Testis (tissue), 3 donors: ENCODE results near the gene FRMD4B. TPM values are rescaled to one million over a fixed set of nuclear protein-coding genes. Genes with fewer than 3 reads are reported as not detected.

Source experiments
- DNase-seq: peaks from one replicate; pipeline ENCODE4 v3.0.0-alpha.2; 2019
- H3K27ac ChIP-seq, 2 donors: fragments of 200-600 bp; sonication (generic); one replicate each; pipeline ENCODE4 v1.5.1; 2019
- H3K27me3 ChIP-seq: fragments of 200-600 bp; sonication (generic); one replicate; pipeline ENCODE4 v1.5.1; 2019
- H3K36me3 ChIP-seq: fragments of 200-600 bp; sonication (generic); one replicate; pipeline ENCODE4 v1.5.1; 2017; ENCODE audit warnings: low read depth; ENCODE audit errors: missing control alignments
- H3K4me1 ChIP-seq: fragments of 200-600 bp; sonication (generic); one replicate; pipeline ENCODE4 v1.5.1; 2019
- H3K4me3 ChIP-seq, 2 donors: fragments of 200-600 bp; sonication (generic); one replicate each; pipeline ENCODE4 v1.5.1; 2017 to 2019
- H3K9me3 ChIP-seq: fragments of 200-600 bp; sonication (generic); one replicate; pipeline ENCODE4 v1.5.1; 2017
- POLR2A ChIP-seq: fragments of 450-650 bp; IDR thresholded peaks from one replicate; pipeline ENCODE4 v1.6.1; 2017; ENCODE audit warnings: antibody characterized with exemption, mild to moderate bottlenecking, moderate library complexity
- WGBS, 2 donors: methylation state at CpG; one replicate each; pipeline ENCODE4 v1.1.5; 2018; 5-methylcytosine and 5-hydroxymethylcytosine counted together
- intact Hi-C: fragments of 100-400 bp; cut with DNase I; formaldehyde crosslinking; loops from one replicate; pipeline ENCODE4 v1.15.1; 2023; ENCODE audit warnings: low total_unique reads
- polyA plus RNA-seq: library from polyadenylated mRNA; stranded (reverse); fragments of 350-450 nt; fragmentation: Illumina TruSeq; extraction: RNeasy Lipid Tissue Mini Kit (QIAGEN cat#74804); gene quantifications from one replicate; pipeline ENCODE4 v1.2.3, GENCODE V29; 2014; ENCODE audit warnings: low read depth, low replicate concordance; ENCODE audit not compliant: insufficient read depth
- total RNA-seq, 2 donors: library from RNA; depleted of rRNA; stranded (reverse); fragments of >200 nt; gene quantifications; one replicate each; pipeline ENCODE4 v1.2.3, GENCODE V29; 2016
- TF ChIP-seq, protein P1 (sequence below), 3 experiments: fragments of 450-650 bp in 2 of 3; fragments of 200-600 bp in 1 of 3; sonication (generic) in 1 of 3; IDR thresholded peaks; one replicate each; pipeline ENCODE4 v1.5.1; 2016 to 2019; ENCODE audit warnings: antibody characterized with exemption in 3 of 3, mild to moderate bottlenecking in 2 of 3, moderate library complexity in 1 of 3

Gene FRMD4B
- total and polyA plus RNA-seq, 3 donors from 2014 or later = 10.2 to 17.8 (median 13.7) TPM

GRCh38 chr3:69174445-69174844 lies 211.4 kb downstream of the FRMD4B start:
- no peaks in the 10 kb centered on the region for H3K9me3 ChIP-seq
- TF ChIP-seq, protein P1, sequence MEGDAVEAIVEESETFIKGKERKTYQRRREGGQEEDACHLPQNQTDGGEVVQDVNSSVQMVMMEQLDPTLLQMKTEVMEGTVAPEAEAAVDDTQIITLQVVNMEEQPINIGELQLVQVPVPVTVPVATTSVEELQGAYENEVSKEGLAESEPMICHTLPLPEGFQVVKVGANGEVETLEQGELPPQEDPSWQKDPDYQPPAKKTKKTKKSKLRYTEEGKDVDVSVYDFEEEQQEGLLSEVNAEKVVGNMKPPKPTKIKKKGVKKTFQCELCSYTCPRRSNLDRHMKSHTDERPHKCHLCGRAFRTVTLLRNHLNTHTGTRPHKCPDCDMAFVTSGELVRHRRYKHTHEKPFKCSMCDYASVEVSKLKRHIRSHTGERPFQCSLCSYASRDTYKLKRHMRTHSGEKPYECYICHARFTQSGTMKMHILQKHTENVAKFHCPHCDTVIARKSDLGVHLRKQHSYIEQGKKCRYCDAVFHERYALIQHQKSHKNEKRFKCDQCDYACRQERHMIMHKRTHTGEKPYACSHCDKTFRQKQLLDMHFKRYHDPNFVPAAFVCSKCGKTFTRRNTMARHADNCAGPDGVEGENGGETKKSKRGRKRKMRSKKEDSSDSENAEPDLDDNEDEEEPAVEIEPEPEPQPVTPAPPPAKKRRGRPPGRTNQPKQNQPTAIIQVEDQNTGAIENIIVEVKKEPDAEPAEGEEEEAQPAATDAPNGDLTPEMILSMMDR (IDR thresholded peaks at IDR 0.05) = no peak
- no peak for TF ChIP-seq POLR2A
- WGBS, 2 donors = 71 to 72% methylated on average over 2 of the region's 2 CpGs
- no peak overlapping the region for H3K4me3 ChIP-seq
- no peak for DNase-seq
- H3K27me3 ChIP-seq = no peaks in the 10 kb centered on the region
- H3K27ac ChIP-seq = peak overlapping the region in 1 of 2 donors; percentile 38
- intact Hi-C loops = no loop called here
- H3K4me1 ChIP-seq = no peaks in the 10 kb centered on the region
- peaks cover 5% of the 10 kb centered on the region for H3K36me3 ChIP-seq

- DNase-seq = no peak
- Histone ChIP-seq H3K27me3 (no peaks in the 10 kb centered on the region), H3K9me3 (no peaks in the 10 kb centered on the region), H3K4me1 (no peaks in the 10 kb centered on the region), H3K36me3 (peaks cover 5% of the 10 kb centered on the region), H3K4me3 (no peak overlapping the region), H3K27ac (no peak overlapping the region)
- TF ChIP-seq POLR2A = no peak
- TF ChIP-seq, protein P1 (IDR thresholded peaks at IDR 0.05) = no peak
- intact Hi-C loops = no loop called here
- 54 to 64% methylated on average over 1 of the region's 1 CpG for WGBS, 2 donors
These were observed 213.8 kb downstream of the FRMD4B start for GRCh38 chr3:69172058-69172457.

- H3K4me1 ChIP-seq = no peaks in the 10 kb centered on the region
- no peak overlapping the region for H3K27ac ChIP-seq
- H3K27me3 ChIP-seq = no peaks in the 10 kb centered on the region
- H3K9me3 ChIP-seq = no peaks in the 10 kb centered on the region
- H3K36me3 ChIP-seq = no peaks in the 10 kb centered on the region
- 94 to 96% methylated on average over 1 of the region's 1 CpG for WGBS, 2 donors
- no peak overlapping the region for H3K4me3 ChIP-seq
- no peak for DNase-seq
- intact Hi-C loops = loop anchor here (10.0 kb wide), 3 partner anchors 128 to 508 kb away; no protein-coding TSS in a partner anchor
- TF ChIP-seq POLR2A = no peak
- TF ChIP-seq, protein P1 (IDR thresholded peaks at IDR 0.05) = no peak
These were observed 219.4 kb downstream of the FRMD4B start for GRCh38 chr3:69166446-69166845.

GRCh38 chr3:69165744-69166143 lies 220.1 kb downstream of the FRMD4B start:
- H3K36me3 ChIP-seq = no peaks in the 10 kb centered on the region
- H3K4me1 ChIP-seq = no peaks in the 10 kb centered on the region
- H3K4me3 ChIP-seq = no peak overlapping the region
- intact Hi-C loops = loop anchor here (10.0 kb wide), 3 partner anchors 129 to 509 kb away; no protein-coding TSS in a partner anchor
- H3K27ac ChIP-seq = no peak overlapping the region
- no peak for TF ChIP-seq POLR2A
- TF ChIP-seq, protein P1 (IDR thresholded peaks at IDR 0.05) = no peak
- DNase-seq = no peak
- no peaks in the 10 kb centered on the region for H3K27me3 ChIP-seq
- no peaks in the 10 kb centered on the region for H3K9me3 ChIP-seq
- WGBS, 2 donors = 96 to 98% methylated on average over 4 of the region's 4 CpGs

GRCh38 chr3:69164296-69164695 lies 221.6 kb downstream of the FRMD4B start:
- Histone ChIP-seq H3K4me3 (no peak overlapping the region), H3K36me3 (no peaks in the 10 kb centered on the region), H3K4me1 (no peaks in the 10 kb centered on the region), H3K27ac (no peak overlapping the region), H3K9me3 (no peaks in the 10 kb centered on the region), H3K27me3 (no peaks in the 10 kb centered on the region)
- intact Hi-C loops = loop anchor here (10.0 kb wide), 3 partner anchors 131 to 511 kb away; no protein-coding TSS in a partner anchor
- TF ChIP-seq, protein P1 (IDR thresholded peaks at IDR 0.05) = no peak
- no peak for TF ChIP-seq POLR2A
- DNase-seq = no peak
